Activated T-cell treated with anti-CD3 and anti-CD28 coated beads, Interleukin-2, amount 50 U/mL, for 4 hours (primary cell): Measurements from ENCODE around the gene GTF3C5. TPM values are rescaled to one million over a fixed set of nuclear protein-coding genes. Genes with fewer than 3 reads are reported as not detected.
A peak's percentile ranks its signal among the peaks of the same experiment; 100 is the strongest.
"Not testable (repeated sequence)": the region's sequence is repeated elsewhere in the genome, so short reads cannot be mapped to it uniquely, and the experiment has no call there.

Experiments used
- ATAC-seq, 2 donors: fragments of 200-7000 bp; cut with Tn5 transposase; one replicate each; pipeline ENCODE4 v1.10.0; 2021
- DNase-seq: peaks from one replicate; pipeline ENCODE4 v3.0.0-alpha.2; 2020
- H3K27me3 Mint-ChIP-seq: one replicate; pipeline ENCODE4 v1.8.0; 2021; ENCODE audit warnings: low read depth, mixed read lengths
- H3K36me3 Mint-ChIP-seq: one replicate; pipeline ENCODE4 v1.8.0; 2022; ENCODE audit warnings: mixed read lengths; ENCODE audit not compliant: insufficient read depth
- H3K4me1 Mint-ChIP-seq: one replicate; pipeline ENCODE4 v1.8.0; 2021; ENCODE audit warnings: low read depth, mixed read lengths
- H3K4me3 Mint-ChIP-seq: one replicate; pipeline ENCODE4 v1.8.0; 2021; ENCODE audit warnings: mild to moderate bottlenecking, moderate library complexity, mixed read lengths
- H3K9me3 Mint-ChIP-seq: one replicate; pipeline ENCODE4 v1.8.0; 2021; ENCODE audit warnings: mixed read lengths
- total RNA-seq, 3 donors: library from RNA; stranded (reverse); gene quantifications; one replicate each; pipeline ENCODE4 v1.2.1, GENCODE V29; 2021

Gene GTF3C5
- total RNA-seq, 3 donors from 2014 or later, result 80.4 to 86.8 (median 83.6) TPM

- H3K9me3 Mint-ChIP-seq, result no peaks in the 10 kb centered on the region
- peaks cover 38% of the 10 kb centered on the region for H3K4me1 Mint-ChIP-seq
- peaks cover 1% of the 10 kb centered on the region for H3K36me3 Mint-ChIP-seq
- H3K4me3 Mint-ChIP-seq, result peak overlapping the region; percentile 98
- no peak for DNase-seq
- no peak for ATAC-seq
- no peaks in the 10 kb centered on the region for H3K27me3 Mint-ChIP-seq
Measured at GRCh38 chr9:133031496-133031911, 707 bp downstream of the GTF3C5 start.

GRCh38 chr9:133032171-133032570 is 1.4 kb downstream of the GTF3C5 start:
- H3K4me3 Mint-ChIP-seq, result peak overlapping the region; percentile 98
- ATAC-seq, result no peak
- H3K36me3 Mint-ChIP-seq, result peaks cover 4% of the 10 kb centered on the region
- no peaks in the 10 kb centered on the region for H3K9me3 Mint-ChIP-seq
- DNase-seq, result no peak
- no peaks in the 10 kb centered on the region for H3K27me3 Mint-ChIP-seq
- H3K4me1 Mint-ChIP-seq, result peaks cover 41% of the 10 kb centered on the region

- ATAC-seq (no peak), DNase-seq (no peak)
- H3K4me1 Mint-ChIP-seq, result peaks cover 45% of the 10 kb centered on the region
- peaks cover 8% of the 10 kb centered on the region for H3K36me3 Mint-ChIP-seq
- no peaks in the 10 kb centered on the region for H3K9me3 Mint-ChIP-seq
- no peak overlapping the region for H3K4me3 Mint-ChIP-seq
- H3K27me3 Mint-ChIP-seq, result no peaks in the 10 kb centered on the region
Measured at GRCh38 chr9:133035669-133036068, 4.9 kb downstream of the GTF3C5 start.

- DNase-seq (no peak), ATAC-seq (no peak)
- Mint-ChIP-seq H3K36me3 (peaks cover 12% of the 10 kb centered on the region), H3K27me3 (no peaks in the 10 kb centered on the region), H3K4me1 (peaks cover 24% of the 10 kb centered on the region), H3K4me3 (no peak overlapping the region), H3K9me3 (no peaks in the 10 kb centered on the region)
Measured at GRCh38 chr9:133037775-133038515, 7.1 kb downstream of the GTF3C5 start.

GRCh38 chr9:133040892-133041479 is 10.2 kb downstream of the GTF3C5 start:
- H3K4me1 Mint-ChIP-seq, result peaks cover 20% of the 10 kb centered on the region
- not testable (repeated sequence) for ATAC-seq, H3K4me3 Mint-ChIP-seq, H3K9me3 Mint-ChIP-seq, H3K27me3 Mint-ChIP-seq
- peak; percentile 34 for DNase-seq
- peaks cover 21% of the 10 kb centered on the region for H3K36me3 Mint-ChIP-seq

- no peak overlapping the region for H3K4me3 Mint-ChIP-seq
- no peaks in the 10 kb centered on the region for H3K27me3 Mint-ChIP-seq
- peaks cover 27% of the 10 kb centered on the region for H3K36me3 Mint-ChIP-seq
- DNase-seq, result no peak
- no peak for ATAC-seq
- no peaks in the 10 kb centered on the region for H3K9me3 Mint-ChIP-seq
- peaks cover 14% of the 10 kb centered on the region for H3K4me1 Mint-ChIP-seq
Measured at GRCh38 chr9:133041958-133042357, 11.2 kb downstream of the GTF3C5 start.

GRCh38 chr9:133042676-133043075 is 11.9 kb downstream of the GTF3C5 start:
- Mint-ChIP-seq H3K4me3 (no peak overlapping the region), H3K4me1 (peaks cover 10% of the 10 kb centered on the region), H3K27me3 (no peaks in the 10 kb centered on the region), H3K9me3 (no peaks in the 10 kb centered on the region), H3K36me3 (peaks cover 25% of the 10 kb centered on the region)
- no peak for ATAC-seq
- no peak for DNase-seq

- DNase-seq, result no peak
- Mint-ChIP-seq H3K36me3 (peaks cover 23% of the 10 kb centered on the region), H3K27me3 (no peaks in the 10 kb centered on the region), H3K4me1 (peaks cover 6% of the 10 kb centered on the region), H3K9me3 (no peaks in the 10 kb centered on the region), H3K4me3 (no peak overlapping the region)
- ATAC-seq, result no peak
Measured at GRCh38 chr9:133043449-133044035, 12.7 kb downstream of the GTF3C5 start.

- Mint-ChIP-seq H3K36me3 (peaks cover 23% of the 10 kb centered on the region), H3K4me1 (peaks cover 6% of the 10 kb centered on the region), H3K27me3 (no peaks in the 10 kb centered on the region), H3K4me3 (no peak overlapping the region), H3K9me3 (no peaks in the 10 kb centered on the region)
- no peak for DNase-seq
- no peak for ATAC-seq
Measured at GRCh38 chr9:133044125-133044524, 13.3 kb downstream of the GTF3C5 start.

- Mint-ChIP-seq H3K36me3 (peaks cover 26% of the 10 kb centered on the region), H3K4me1 (peaks cover 6% of the 10 kb centered on the region), H3K9me3 (no peaks in the 10 kb centered on the region), H3K4me3 (no peak overlapping the region), H3K27me3 (no peaks in the 10 kb centered on the region)
- no peak for DNase-seq
- no peak for ATAC-seq
Measured at GRCh38 chr9:133044661-133045060, 13.9 kb downstream of the GTF3C5 start.

- Mint-ChIP-seq H3K9me3 (no peaks in the 10 kb centered on the region), H3K36me3 (peaks cover 30% of the 10 kb centered on the region), H3K27me3 (no peaks in the 10 kb centered on the region), H3K4me1 (peaks cover 6% of the 10 kb centered on the region), H3K4me3 (no peak overlapping the region)
- DNase-seq (no peak), ATAC-seq (no peak)
Measured at GRCh38 chr9:133045132-133045531, 14.3 kb downstream of the GTF3C5 start.

- DNase-seq, result no peak
- Mint-ChIP-seq H3K4me3 (no peak overlapping the region), H3K27me3 (no peaks in the 10 kb centered on the region), H3K9me3 (no peaks in the 10 kb centered on the region), H3K36me3 (peaks cover 34% of the 10 kb centered on the region), H3K4me1 (peaks cover 6% of the 10 kb centered on the region)
- no peak for ATAC-seq
Measured at GRCh38 chr9:133046196-133046899, 15.6 kb downstream of the GTF3C5 start.

- DNase-seq (no peak), ATAC-seq (no peak)
- no peaks in the 10 kb centered on the region for H3K27me3 Mint-ChIP-seq
- no peak overlapping the region for H3K4me3 Mint-ChIP-seq
- peaks cover 6% of the 10 kb centered on the region for H3K4me1 Mint-ChIP-seq
- H3K36me3 Mint-ChIP-seq, result peaks cover 36% of the 10 kb centered on the region
- no peaks in the 10 kb centered on the region for H3K9me3 Mint-ChIP-seq
Measured at GRCh38 chr9:133046900-133047295, 16.1 kb downstream of the GTF3C5 start.

- no peak overlapping the region for H3K4me3 Mint-ChIP-seq
- H3K4me1 Mint-ChIP-seq, result peaks cover 6% of the 10 kb centered on the region
- H3K9me3 Mint-ChIP-seq, result no peaks in the 10 kb centered on the region
- ATAC-seq (peak in 1 of 2 donors; percentile 34), DNase-seq (no peak)
- H3K36me3 Mint-ChIP-seq, result peaks cover 31% of the 10 kb centered on the region
- H3K27me3 Mint-ChIP-seq, result no peaks in the 10 kb centered on the region
Measured at GRCh38 chr9:133048595-133048994, 17.8 kb downstream of the GTF3C5 start.
